ENCODE data around the gene ID3.
A peak's percentile ranks its signal among the peaks of the same experiment; 100 is the strongest.
"Not testable (repeated sequence)": the region's sequence is repeated elsewhere in the genome, so short reads cannot be mapped to it uniquely, and the experiment has no call there.

The ID3 gene

DNA sequence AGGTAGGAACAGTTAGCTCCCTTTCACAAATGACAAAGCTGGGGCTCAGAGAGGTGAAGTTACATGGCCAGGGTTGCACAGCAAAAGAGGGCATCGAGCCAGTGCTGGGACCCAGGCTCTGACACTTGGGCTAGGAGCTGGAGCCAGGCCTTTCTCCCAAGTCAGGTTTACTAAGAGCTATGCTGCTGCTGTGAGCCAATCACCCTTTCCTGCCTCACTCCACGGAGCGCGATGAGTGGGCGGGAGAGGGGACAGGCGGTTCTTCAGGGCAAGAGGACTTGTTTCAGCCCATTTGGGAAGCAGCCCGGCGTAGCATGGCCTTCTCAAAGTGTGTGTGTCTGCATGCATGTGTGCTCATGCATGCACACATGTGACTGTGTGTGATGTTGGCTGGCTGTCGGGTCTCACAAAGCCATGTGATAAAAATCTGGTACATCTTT, 10.6 kb downstream of the ID3 start:
- DNase-seq (ENCODE audit: low read depth) = no peak

DNA sequence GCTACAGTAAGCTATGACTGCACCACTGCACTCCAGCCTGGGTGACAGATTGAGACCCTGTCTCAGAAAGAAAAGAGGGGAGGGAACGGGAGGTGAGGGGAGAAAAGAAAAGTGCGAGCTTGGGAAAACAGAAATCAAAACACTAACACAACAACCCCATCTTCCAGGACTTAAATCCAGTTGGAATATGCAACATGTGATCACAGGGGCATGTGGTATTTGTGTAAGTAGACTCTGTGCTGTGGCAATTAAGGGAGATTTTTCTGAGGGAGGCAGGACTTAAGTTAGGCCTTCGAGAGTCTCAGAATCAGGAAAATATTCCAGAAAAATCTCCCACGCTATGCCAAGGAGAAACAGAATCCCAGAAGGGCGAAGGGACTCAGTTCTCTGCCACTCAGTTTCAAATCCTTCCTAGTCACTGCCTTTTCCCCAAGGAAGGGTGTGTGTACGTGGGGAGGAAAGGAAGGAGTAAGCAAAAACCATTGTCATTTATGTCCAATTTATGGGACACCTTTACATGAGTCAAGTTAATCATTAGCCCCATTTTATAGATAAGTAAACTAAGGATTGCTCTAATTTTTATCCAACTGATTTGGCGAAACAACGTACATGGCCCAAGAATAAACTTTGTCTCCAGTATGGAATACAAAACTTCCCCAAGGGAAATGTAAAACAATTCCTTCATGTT, 12.3 kb downstream of the ID3 start:
- no peak for DNase-seq (ENCODE audit: low read depth)

DNA sequence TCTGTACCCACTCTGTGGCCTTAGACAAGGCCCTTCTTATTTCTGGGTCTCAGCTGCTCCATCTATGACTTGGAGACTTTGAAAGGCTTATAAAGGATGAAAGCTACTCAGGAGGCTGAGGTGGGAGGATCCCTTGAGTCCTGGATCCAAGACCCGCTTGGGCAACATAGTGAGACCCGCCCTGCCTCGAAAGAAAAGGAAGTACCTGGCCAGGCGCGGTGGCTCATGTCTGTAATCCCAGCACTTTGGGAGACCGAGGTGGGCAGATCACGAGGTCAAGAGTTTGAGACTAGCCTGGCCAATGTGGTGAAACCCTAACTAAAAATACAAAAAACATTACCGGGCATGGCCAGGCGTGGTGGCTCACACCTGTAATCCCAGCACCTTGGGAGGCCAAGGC, 13.4 kb downstream of the ID3 start:
- no peak for DNase-seq (ENCODE audit: low read depth)

DNA sequence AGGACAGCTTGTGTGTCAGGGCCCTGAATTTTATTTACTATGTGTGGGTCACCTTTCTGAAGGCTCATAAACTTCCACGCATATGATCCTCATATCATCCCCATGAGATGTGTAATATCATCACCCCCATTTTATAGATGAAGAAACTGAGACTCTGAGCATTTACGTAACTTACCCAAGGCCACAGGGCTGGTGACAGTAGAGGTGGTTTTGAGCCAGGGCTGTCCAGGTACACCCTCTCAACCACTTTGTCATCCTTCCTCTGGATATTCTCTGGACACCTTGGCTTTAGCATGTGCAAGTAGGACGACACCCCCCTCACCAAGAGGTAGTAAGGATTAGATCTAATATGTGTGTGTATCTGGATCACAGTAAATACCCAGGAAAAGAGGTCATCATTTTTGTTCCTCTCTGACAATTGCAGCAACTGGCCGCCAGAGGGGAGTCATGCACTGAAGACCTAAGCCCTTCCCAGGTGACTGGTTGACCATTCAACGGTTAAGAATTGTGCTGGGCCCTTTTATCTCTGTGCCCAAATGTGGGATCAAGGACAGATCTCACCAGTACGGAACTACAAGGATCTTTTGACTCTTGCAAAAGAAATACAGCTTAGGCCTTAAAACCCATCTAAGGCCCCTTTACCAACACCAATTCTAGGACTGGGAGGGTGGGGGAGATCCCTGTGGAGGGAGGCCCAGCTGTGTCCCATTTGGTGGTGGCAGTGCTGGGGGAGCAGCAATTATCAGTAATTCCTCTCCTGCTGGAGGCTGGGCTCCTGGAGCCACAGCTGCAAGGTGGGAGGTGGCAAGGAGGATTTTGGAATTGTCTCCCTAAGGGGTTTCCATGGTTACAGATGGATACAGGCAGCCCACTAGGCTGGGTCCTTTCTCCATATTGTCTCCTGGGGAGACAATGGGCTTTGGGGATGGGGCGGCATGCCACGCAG, 14.6 kb downstream of the ID3 start:
- peak; percentile 60 for DNase-seq (ENCODE audit: low read depth)

DNA sequence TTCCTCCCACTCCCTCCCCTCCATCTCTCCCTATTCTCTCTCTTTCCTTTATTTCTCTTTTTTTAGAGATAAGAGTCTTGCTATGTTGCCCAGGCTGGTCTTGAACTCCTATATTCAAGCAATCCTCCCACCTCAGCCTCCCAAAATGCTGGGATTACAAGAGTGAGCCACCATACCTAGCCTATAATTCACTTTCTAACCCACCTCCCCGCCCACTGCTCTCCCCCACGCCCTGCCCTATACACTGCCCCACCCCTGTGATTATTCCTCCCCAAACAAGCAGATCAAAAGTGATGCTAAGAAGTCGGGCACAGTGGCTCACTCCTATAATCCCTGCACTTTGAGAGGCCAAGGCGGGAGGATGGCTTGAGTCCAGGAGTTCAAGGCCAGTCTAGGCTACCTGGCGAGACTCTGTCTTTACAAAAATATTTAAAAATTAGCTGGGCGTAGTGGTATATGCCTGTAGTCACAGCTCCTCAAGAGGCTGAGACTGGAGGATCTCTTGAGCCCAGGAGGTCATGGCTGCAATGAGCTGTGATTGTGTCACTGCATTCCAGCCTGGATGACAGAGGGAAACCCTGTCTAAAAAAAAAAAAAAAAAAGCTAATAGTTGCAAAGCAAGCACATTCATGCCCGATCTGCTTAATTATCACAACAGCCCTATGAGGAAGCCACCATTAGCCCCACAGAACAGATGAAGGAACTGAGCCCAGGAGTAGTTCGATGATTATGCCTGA, 15.4 kb downstream of the ID3 start:
- DNase-seq (ENCODE audit: low read depth) = no peak

DNA sequence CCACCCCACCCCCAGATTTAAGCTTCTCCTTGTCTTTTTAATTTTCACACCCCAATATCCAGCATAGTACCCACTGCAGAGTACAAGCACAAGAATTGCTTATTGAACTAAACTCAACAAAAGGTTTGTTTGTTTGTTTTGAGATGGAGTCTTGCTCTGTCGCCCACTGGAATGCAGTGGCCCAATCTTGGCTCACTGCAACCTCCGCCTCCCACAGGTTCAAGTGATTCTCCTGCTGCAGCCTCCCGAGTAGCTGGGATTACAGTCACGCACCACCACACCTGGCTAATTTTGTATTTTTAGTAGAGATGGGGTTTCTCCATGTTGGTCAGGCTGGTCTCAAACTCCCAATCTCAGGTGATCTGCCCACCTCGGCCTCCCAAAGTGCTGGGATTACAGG, 16.4 kb downstream of the ID3 start:
- not testable (repeated sequence) for DNase-seq (ENCODE audit: low read depth)

DNA sequence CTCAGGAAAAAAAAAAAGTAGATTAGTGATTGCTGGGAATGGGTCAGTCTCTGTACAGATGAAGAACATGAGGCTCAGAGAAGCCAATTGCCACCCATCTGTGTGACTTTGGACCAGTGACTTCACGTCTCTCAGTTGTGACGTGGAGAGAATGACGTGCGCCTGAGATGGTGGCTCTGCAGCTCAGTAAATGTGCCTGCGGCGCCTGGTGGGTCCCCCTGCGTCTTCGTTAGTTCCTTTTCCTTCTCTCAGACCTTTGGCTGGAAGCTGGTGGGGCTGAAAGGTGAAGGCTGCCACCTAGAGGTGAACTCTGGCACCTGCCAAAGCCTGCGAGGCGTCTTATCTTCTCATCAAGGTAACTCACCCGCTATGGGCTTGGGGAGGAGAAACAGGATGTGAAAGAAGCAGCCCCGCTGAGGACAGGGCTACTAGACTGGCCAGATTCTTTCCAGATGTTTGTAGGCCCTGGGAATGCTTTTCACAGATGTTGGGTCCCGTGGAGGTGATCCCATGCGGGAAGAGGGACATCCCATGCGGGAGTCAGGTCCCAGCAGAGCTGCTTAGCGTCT, 19.5 kb downstream of the ID3 start:
- peak; percentile 88 for DNase-seq (ENCODE audit: low read depth)

DNA sequence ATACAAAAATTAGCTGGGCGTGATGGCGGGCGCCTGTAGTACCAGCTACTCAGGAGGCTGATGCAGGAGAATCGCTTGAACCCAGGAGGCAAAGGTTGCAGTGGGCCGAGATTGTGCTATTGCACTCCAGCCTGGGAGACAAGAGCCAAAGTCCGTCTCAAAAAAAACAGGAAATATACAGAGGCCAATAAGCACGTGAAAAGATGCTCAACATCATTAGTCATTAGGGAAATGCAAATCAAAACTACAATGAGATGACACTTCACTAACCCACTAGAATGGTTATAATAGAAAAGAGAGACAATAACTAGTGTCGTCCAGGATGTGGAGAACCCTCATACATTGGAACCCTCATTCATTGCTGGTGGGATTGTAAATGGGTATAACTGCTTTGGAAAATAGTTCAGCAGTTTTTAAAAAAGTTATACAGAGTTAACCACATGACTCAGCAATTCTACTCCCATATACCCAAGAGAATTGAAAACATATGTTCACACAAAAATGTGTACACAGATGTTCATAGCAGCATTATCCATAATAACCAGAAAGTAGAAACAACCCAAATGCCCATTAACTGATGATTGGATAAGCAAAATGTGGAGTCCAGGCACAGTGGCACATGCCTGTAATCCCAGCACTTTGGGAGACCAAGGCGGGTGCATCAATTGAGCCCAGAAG, 21.9 kb downstream of the ID3 start:
- DNase-seq (ENCODE audit: low read depth) = no peak

DNA sequence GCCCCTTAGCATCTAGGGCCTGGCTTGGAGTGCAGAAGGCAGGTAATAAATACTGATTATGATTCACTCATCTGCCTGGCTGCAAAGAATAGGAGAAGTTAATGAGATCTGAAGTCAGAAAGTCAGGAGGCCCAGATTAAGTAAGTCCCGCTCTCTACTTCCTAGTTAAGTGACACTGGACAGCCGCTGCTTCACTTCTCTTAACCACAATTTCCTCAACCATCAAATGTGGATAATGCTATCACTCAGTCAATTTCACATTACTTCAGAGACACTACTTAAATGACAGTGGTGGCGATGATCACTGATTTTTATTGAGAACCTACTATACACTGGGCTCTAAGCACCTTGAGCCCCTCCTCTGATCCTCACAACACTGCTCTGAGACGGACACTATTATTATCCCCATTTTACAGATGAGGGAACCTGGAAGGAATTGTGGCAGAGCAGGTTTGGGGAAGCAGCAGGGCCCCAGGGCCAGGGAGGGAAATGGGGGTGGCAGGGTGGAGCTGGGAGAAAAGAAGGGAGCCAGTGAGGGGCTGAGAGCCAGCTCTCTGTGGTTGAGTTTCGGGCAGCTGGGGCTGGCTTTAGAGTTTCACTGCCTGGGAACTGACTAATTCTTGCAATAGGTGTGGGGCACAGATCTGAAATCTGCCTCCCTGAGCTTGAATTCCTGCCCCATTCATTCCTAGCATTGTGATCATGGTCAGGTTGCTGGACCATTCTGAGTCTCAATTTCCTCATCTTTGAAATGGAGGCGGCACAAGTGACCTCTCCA, 25.9 kb downstream of the ID3 start:
- DNase-seq (ENCODE audit: low read depth) = no peak

DNA sequence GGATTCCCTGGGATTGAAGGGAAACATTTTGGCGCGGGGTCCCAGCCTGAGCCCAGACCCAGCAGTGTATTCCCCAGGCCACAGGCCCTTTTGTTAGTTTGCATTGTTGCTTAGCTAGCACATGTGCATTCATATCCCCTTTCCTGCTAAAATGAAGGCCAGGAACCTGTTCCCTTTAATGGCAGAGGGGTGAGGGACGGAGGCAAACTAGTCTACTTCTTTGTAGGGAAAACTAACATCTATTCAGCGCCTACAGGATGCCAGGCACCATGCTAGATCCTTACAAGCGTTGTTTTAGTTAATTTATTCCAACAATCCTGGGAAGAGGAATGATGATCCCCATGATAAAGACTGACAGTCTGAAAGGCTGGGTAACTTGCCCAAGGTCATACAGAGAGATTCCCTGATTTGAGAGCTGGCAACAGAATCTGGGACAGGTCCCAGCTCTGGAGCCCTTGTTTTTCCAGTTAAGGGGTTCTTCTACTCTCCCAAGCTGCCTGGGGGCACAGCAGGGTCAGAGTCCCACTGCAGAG, 27.7 kb downstream of the ID3 start:
- DNase-seq (ENCODE audit: low read depth) = no peak

DNA sequence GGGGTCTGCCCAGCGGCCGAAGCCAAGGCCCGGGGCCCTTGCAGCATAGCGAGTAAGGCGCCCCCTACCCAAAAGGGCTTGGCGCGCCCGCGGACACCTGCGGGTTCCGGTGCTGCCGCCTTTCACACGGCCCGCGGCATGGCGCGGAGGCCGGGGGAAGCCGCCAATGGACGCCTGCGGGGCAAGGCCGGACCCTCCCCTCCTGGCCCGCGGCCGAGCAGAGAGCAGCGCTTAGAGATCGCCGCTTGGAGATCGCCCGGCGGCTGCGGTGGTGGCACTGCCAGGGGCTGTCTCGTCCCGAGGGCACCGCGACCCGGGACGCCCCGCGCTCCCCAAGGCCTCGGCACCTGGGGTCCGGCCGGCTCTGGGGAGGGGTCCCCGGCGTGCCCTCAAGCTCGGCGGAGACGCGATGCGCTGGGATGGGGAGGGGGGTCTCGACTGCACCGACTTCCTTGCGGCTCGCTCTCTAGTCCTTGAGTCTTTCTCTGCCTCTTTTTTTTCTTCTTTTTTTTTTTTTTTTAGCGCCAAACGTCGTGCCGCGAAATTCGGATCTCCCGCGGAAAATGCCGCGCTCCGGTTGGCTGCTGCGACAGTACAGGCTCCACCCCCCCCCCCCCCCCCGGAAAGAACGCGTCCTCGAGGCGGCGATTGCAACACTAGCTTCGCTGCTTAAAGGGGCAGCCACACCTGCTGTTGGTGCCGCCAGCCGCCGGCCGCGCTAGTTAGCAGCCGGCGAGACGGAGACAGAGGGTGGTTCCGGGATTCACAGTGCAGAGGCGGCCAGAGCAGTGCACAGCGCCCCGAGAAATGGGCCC, 28.3 kb downstream of the ID3 start, which contains the start of gene E2F2:
TSS of gene E2F2 (minus strand) at position 487 of the 815 bp plus-strand sequence. CDS start at position 47, 440 bp downstream.
- DNase-seq (ENCODE audit: low read depth) = peak; percentile 75

DNA sequence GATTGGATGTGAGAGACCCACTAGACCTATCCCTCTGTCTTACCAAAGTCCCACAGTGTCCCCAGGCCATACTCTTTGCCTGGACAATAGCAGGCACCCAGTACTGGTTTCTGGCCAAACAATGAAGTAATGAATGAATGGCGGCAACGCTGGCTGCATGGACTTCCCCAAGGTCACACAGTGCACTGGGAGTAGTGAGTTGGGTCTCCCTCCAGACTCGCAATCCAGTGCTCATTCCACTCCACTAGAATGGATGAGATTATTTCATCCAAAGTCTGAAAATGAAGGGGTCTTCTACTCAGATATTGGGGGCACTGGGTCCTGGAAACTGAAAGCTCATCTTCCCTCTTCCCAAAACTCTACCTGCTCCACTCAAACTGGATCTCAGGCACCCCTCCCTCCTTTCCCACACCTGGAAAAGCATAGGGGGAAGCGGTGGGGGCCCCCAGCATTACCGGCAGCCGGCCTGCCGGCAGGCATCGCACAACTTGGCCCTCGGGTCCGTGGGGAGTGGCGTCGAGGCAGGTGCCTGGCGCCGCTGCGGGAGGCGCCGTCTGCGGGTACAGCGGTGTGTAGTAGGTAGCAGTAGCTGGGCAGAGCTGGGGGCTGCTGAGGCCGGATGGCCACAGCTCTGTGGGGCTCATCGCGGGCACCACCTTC, 29.1 kb downstream of the ID3 start:
- DNase-seq (ENCODE audit: low read depth) = peak; percentile 32

DNA sequence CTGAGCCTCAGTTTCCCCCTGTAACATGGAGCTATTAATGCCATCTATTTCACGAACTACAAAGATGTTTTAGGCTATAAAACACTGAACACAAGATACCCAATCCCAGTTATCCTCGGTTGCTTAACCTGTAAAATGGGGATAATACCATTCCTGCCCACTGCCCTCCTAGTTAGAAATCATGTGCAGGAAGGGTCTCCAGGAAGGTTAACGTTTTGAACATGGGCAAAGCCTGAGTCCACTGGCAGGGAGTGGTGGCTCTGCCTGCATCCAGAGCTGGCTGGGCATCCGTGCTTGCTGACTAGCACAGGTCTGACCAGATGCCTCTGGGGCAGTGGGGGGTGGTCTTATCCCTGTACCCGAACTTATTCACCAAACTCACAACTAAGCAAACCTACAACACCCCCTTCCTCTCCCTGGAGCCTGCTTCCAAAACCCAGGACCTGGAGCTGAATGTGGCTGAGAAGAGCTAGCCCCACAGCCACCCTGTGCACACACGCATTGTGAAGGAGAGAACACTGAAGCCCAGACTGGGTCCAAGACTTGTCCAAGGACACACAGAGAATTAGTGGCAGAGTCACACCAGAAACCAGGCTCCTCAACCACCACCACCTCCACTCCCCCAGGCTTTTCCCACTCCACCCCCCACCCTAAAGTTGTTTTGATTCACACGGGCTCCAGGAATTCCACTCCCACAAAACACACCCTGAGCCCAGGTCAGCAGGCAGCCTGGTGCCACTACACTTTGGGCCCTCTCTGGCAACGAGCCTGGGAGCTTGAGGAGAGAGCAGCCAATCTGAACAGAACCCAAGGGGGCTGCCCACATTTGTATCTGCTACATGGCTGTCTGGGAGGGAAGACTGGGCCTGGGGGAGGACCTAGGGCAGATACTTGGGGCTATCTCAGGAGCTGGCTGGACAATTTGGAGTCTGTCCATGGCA, 29.9 kb downstream of the ID3 start:
- DNase-seq (ENCODE audit: low read depth) = no peak

DNA sequence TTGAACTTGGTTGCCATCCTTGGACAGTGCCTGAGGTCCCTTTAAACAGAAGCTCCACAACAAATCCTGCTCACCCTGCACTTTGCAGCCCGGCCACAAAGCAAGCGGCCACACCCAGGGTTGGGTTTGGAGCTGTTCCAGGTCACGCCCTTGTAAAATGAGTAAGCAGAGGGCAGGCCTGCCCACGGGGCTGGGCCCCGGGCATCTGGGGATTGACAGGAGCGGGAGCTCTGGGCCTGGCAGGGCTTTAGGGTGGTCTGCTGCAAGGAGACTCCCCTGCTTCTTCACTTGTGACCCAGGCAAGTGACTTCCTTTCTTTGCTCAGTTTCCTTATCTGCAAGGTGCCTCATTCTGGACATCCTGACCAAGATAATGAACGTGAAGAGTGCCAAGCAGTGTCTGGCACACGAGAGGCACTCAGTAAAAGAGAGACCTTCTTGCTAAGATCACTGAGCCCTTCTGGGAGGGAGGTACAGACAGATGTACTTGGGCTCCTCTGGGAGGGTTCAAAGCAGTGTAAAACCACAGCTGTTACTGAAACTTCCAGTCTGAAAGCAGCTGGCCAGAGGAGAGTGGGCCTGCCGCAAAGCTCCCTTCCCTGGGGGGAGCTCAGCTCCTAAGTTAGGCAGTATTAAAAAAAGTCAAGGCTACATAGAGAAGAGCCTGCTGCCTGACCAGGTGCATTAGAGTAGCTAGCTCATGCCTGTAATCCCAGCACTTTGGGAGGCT, 30.9 kb downstream of the ID3 start:
- DNase-seq (ENCODE audit: low read depth) = peak; percentile 79

DNA sequence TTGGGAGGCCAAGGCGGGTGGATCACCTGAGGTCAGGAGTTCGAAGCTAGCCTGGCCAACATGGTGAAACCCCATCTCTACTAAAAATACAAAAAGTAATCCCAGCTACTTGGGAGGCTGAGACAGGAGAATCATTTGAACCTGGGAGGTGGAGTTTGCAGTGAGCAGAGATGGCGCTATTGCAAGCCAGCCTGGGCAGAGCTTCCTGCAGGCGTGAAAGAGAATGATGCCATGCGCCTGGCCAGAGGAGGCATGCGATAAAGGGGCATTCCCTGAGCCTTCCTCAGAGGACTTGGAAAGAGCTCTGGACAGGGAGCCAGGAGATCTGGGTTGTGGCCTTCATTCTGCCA, 31.4 kb downstream of the ID3 start:
- DNase-seq (ENCODE audit: low read depth) = no peak

DNA sequence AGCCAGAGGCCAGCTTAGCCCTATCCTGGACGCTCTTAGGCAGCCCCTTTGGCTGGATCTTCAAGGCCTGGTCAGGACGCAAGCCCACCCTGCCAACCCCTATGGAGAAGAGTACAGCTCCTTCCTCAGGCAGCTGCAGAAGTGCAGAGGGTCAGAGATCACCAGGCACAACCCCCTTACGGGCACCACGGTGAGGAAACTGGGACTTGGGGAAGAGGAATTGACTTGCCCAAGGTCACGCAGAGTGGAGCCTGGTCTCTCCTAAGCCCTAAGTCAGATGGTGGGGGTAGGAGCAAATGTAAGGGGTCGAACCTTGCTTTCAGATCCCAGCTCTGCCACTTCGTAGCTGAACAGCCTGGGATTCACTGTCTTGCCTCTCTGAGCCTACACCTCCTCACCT, 31.9 kb downstream of the ID3 start:
- DNase-seq (ENCODE audit: low read depth) = no peak

DNA sequence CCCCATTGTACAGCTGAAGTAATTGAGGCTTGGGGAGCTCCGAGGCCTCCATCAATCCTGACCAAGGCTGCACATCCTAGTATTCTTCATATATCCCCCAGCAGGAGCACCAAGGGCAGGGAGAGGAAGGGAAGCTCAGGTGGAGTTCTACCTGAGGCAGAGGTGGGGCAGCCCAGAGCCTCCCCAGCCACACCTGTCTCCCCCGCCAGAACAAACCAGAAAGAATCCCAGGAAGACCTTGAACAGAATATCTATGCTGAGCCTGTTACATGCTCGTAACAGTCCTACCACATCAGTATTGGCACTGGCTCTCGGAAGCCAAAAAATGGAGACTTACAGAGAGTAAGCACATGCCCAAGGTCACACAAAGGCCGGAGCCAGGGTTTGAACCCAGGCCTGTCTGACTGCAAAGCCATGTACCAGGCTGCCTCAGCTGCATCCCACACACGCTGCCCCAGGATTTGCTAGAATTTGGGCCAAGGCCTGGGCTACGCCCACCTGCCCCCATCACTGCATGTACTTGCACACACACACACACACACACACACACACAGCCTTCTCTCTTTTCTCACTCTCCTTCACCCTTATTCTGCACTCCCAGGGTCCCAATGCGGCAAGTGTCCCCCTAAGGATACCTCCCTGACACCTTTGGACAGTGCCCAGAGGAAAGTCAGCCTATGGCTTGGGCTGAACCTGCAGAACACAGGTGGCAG, 32.8 kb downstream of the ID3 start:
- no peak for DNase-seq (ENCODE audit: low read depth)
